ENCODE data around the gene CYP19A1. TPM values are rescaled to one million over a fixed set of nuclear protein-coding genes. Genes with fewer than 3 reads are reported as not detected.

The CYP19A1 gene
- total RNA-seq, 1 experiment from 2014 or later = not detected

GRCh38 chr15:51375966-51376640 lies 37.7 kb upstream of the CYP19A1 start:
- intact Hi-C loops (cut with micrococcal nuclease) = no loop called here
- Histone ChIP-seq H3K27ac (ENCODE audit: low read depth, low read length) (no peak overlapping the region), H4K20me1 (ENCODE audit: insufficient read depth) (no peaks in the 10 kb centered on the region), H3K4me1 (ENCODE audit: control insufficient read depth in 1 of 2, insufficient read depth in 2 of 2, low read length in 2 of 2) (no peaks in the 10 kb centered on the region), H3K79me2 (ENCODE audit: insufficient read depth, low read length) (no peaks in the 10 kb centered on the region), H3K36me3 (ENCODE audit: control insufficient read depth in 1 of 2, insufficient read depth in 2 of 2, low read length in 2 of 2) (no peaks in the 10 kb centered on the region), H2AFZ (ENCODE audit: low read depth, low read length, poor library complexity, severe bottlenecking) (no peak overlapping the region), H3K4me2 (ENCODE audit: low read length) (no peak overlapping the region), H3K4me3 (replicated peaks in 1 of 2; ENCODE audit: low read depth in 1 of 2, low read length in 2 of 2) (no peak overlapping the region), H3K9me2 (ENCODE audit: insufficient read depth) (no peaks in the 10 kb centered on the region), H3K9me3 (ENCODE audit: control insufficient read depth in 1 of 2, insufficient read depth in 1 of 2, low read depth in 1 of 2, low read length in 2 of 2) (no peaks in the 10 kb centered on the region), H3K27me3 (ENCODE audit: insufficient read depth, low read length) (no peaks in the 10 kb centered on the region), H3K9ac (ENCODE audit: low read length) (no peak overlapping the region)
- TF ChIP-seq JUND (IDR thresholded peaks at IDR 0.05) = no peak
- no peak for TF ChIP-seq RAD21 (IDR thresholded peaks at IDR 0.05; ENCODE audit: low read depth)
- no peak for TF ChIP-seq SP1 (IDR thresholded peaks at IDR 0.05; ENCODE audit: low read depth)
- TF ChIP-seq SRF (IDR thresholded peaks at IDR 0.05; ENCODE audit: low read depth) = no peak
- DNase-seq (ENCODE audit: low read depth, low spot score) = no peak
- ChIA-PET RAD21 (ENCODE audit: low non-redundant PET in 1 of 2, low total read pairs in 2 of 2, uncharacterized antibody in 2 of 2, unreplicated experiment in 2 of 2) (no interaction called here), POLR2A (no interaction called here), CTCF (interaction anchor here (1.5 to 3.4 kb wide), 2 partner anchors 213 kb away, joined by 6 to 25 read pairs; no protein-coding TSS in a partner anchor)
- ATAC-seq = no peak
- no TSS peak for BruUV-seq (replicated peaks)

- RAD21 ChIA-PET (ENCODE audit: low non-redundant PET in 1 of 2, low total read pairs in 2 of 2, uncharacterized antibody in 2 of 2, unreplicated experiment in 2 of 2) = no interaction called here
- no peak overlapping the region for H3K4me3 ChIP-seq (replicated peaks in 1 of 2; ENCODE audit: low read depth in 1 of 2, low read length in 2 of 2)
- no peaks in the 10 kb centered on the region for H3K9me3 ChIP-seq (ENCODE audit: control insufficient read depth in 1 of 2, insufficient read depth in 1 of 2, low read depth in 1 of 2, low read length in 2 of 2)
- H3K9ac ChIP-seq (ENCODE audit: low read length) = no peak overlapping the region
- H3K79me2 ChIP-seq (ENCODE audit: insufficient read depth, low read length) = no peaks in the 10 kb centered on the region
- POLR2A ChIA-PET = interaction anchor here (0.7 kb wide), 1 partner anchor 13 kb away, joined by 3 read pairs; no protein-coding TSS in a partner anchor
- no peaks in the 10 kb centered on the region for H3K27me3 ChIP-seq (ENCODE audit: insufficient read depth, low read length)
- BruUV-seq (replicated peaks) = no TSS peak
- H4K20me1 ChIP-seq (ENCODE audit: insufficient read depth) = no peaks in the 10 kb centered on the region
- H3K4me1 ChIP-seq (ENCODE audit: control insufficient read depth in 1 of 2, insufficient read depth in 2 of 2, low read length in 2 of 2) = no peaks in the 10 kb centered on the region
- DNase-seq (ENCODE audit: low read depth, low spot score) = no peak
- no peak for ATAC-seq
- H3K4me2 ChIP-seq (ENCODE audit: low read length) = no peak overlapping the region
- intact Hi-C loops (cut with micrococcal nuclease) = no loop called here
- H3K9me2 ChIP-seq (ENCODE audit: insufficient read depth) = no peaks in the 10 kb centered on the region
- H2AFZ ChIP-seq (ENCODE audit: low read depth, low read length, poor library complexity, severe bottlenecking) = no peak overlapping the region
- CTCF ChIA-PET = no interaction called here
- no peak overlapping the region for H3K27ac ChIP-seq (ENCODE audit: low read depth, low read length)
- no peaks in the 10 kb centered on the region for H3K36me3 ChIP-seq (ENCODE audit: control insufficient read depth in 1 of 2, insufficient read depth in 2 of 2, low read length in 2 of 2)
- TF ChIP-seq POLR2A (IDR thresholded peaks at IDR 0.05; ENCODE audit: borderline replicate concordance, extremely low read depth, insufficient read depth, insufficient read length) = no peak
- no peak for TF ChIP-seq FOSL1 (IDR thresholded peaks at IDR 0.05; ENCODE audit: low read depth)
- no peak for TF ChIP-seq CBX3 (IDR thresholded peaks at IDR 0.05; ENCODE audit: low read depth)
- TF ChIP-seq REST (IDR thresholded peaks at IDR 0.05; ENCODE audit: low read depth) = no peak
- no peak for TF ChIP-seq EZH2phosphoT487 (IDR thresholded peaks at IDR 0.05; ENCODE audit: borderline replicate concordance)
- no peak for TF ChIP-seq ZBTB33 (IDR thresholded peaks at IDR 0.05; ENCODE audit: extremely low read depth, insufficient replicate concordance, low read length)
- no peak for TF ChIP-seq JUND (IDR thresholded peaks at IDR 0.05)
- TF ChIP-seq RAD21 (IDR thresholded peaks at IDR 0.05; ENCODE audit: low read depth) = no peak
- no peak for TF ChIP-seq MAX (IDR thresholded peaks at IDR 0.05)
- TF ChIP-seq YY1 (IDR thresholded peaks at IDR 0.05; ENCODE audit: extremely low read depth, insufficient replicate concordance, low read depth, low read length) = no peak
- no peak for TF ChIP-seq SIN3A (IDR thresholded peaks at IDR 0.05; ENCODE audit: low read depth)
These were observed 35.7 kb upstream of the CYP19A1 start for GRCh38 chr15:51374131-51374530.
